HFFc6 (cell line): ENCODE results near the gene NUDT16L1. TPM values are rescaled to one million over a fixed set of nuclear protein-coding genes. Genes with fewer than 3 reads are reported as not detected.
A peak's percentile ranks its signal among the peaks of the same experiment; 100 is the strongest.

Source experiments
- DNase-seq: peaks from one replicate; pipeline ENCODE4 v3.0.0-alpha.2; 2018
- H3K27ac Mint-ChIP-seq: 2 replicates; pipeline ENCODE4 v1.8.0; 2020; ENCODE audit warnings: mild to moderate bottlenecking, mixed read lengths
- H3K27me3 Mint-ChIP-seq: 2 replicates; pipeline ENCODE4 v1.8.0; 2021; ENCODE audit warnings: mild to moderate bottlenecking, moderate library complexity, mixed read lengths; ENCODE audit not compliant: insufficient read depth
- H3K36me3 Mint-ChIP-seq: 2 replicates; pipeline ENCODE4 v1.8.0; 2021; ENCODE audit warnings: low read depth, mixed read lengths
- H3K4me1 Mint-ChIP-seq: 2 replicates; pipeline ENCODE4 v1.8.0; 2020; ENCODE audit warnings: low read depth, mixed read lengths
- H3K4me3 Mint-ChIP-seq: 2 replicates; pipeline ENCODE4 v1.8.0; 2020; ENCODE audit warnings: mild to moderate bottlenecking, moderate library complexity, mixed read lengths
- H3K9me3 Mint-ChIP-seq: 2 replicates; pipeline ENCODE4 v1.8.0; 2020; ENCODE audit warnings: mild to moderate bottlenecking, mixed read lengths
- CTCF ChIP-seq: fragments of 200-600 bp; sonication (generic); IDR thresholded peaks from 2 replicates; pipeline ENCODE4 v1.5.0; 2021; ENCODE audit warnings: antibody characterized with exemption, mild to moderate bottlenecking
- total RNA-seq, 6 experiments: library from RNA; stranded (reverse); fragmentation: NEBNext Ultra II Directional; extraction: Animal tissue kit (Norgen Biotek cat#: 25700); gene quantifications; 2 replicates in 1 of 6; 3 replicates in 5 of 6; pipeline ENCODE4 v1.2.3, GENCODE V29; 2021

The NUDT16L1 gene
- total RNA-seq, 6 experiments from 2014 or later, result 33.2 to 41.8 (median 34.3) TPM

- no peak overlapping the region for H3K4me3 Mint-ChIP-seq
- no peaks in the 10 kb centered on the region; the same call in 1 of the 2 replicates for H3K27me3 Mint-ChIP-seq
- H3K9me3 Mint-ChIP-seq, result no peaks in the 10 kb centered on the region
- H3K27ac Mint-ChIP-seq, result no peak overlapping the region
- no peak for TF ChIP-seq CTCF
- no peak for DNase-seq
- peaks cover 24% of the 10 kb centered on the region for H3K36me3 Mint-ChIP-seq
- peaks cover 3% of the 10 kb centered on the region; the same call in 1 of the 2 replicates for H3K4me1 Mint-ChIP-seq
These were observed 11.1 kb downstream of the NUDT16L1 start for GRCh38 chr16:4704491-4704890.

DNA sequence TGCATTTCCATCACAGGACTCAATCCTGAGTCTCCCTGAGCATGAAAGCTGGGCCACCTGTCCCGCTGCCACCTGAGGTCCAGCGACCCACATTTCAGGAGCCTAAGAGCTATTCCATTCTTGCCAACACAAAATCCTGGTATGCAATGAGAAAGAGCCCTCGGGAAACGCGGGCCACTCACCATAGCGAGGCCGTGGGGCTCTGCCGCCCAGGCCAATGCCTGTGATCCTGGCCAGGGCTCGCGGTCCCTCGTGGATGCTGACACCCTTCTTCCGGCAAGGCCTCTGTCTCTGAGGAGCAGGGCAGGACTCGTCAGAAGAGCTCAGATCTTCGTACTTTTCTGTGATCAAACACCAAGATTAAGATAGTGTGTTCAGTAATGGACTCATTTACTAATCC, 11.6 kb downstream of the NUDT16L1 start:
- Mint-ChIP-seq H3K27me3 (no peaks in the 10 kb centered on the region; the same call in 1 of the 2 replicates), H3K4me1 (peaks cover 6% of the 10 kb centered on the region; the same call in 1 of the 2 replicates), H3K4me3 (no peak overlapping the region), H3K27ac (no peak overlapping the region), H3K9me3 (no peaks in the 10 kb centered on the region), H3K36me3 (peaks cover 24% of the 10 kb centered on the region)
- TF ChIP-seq CTCF, result no peak
- no peak for DNase-seq

DNA sequence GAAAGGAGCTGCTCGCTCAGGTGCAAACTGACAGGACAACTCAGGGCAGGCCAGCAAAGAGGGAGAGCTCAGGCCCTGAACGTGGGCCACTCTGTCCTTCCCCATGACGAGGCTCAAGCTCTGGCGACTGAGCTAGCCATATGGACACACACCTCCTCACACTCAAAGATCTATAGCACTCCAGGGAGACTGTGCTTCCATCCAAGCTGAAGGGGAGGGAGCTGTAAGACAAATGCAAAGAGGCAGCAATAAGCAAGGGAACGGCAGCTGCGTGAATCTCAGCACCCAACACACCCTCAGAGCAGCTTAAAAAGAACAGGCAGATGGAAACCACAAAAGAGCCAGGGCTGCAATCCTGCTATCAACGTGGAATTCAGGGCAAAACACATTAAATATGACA, 13.5 kb downstream of the NUDT16L1 start:
- Mint-ChIP-seq H3K4me1 (peaks cover 6% of the 10 kb centered on the region; the same call in 1 of the 2 replicates), H3K27me3 (no peaks in the 10 kb centered on the region; the same call in 1 of the 2 replicates), H3K9me3 (no peaks in the 10 kb centered on the region), H3K4me3 (no peak overlapping the region), H3K27ac (no peak overlapping the region; the same call in 1 of the 2 replicates), H3K36me3 (peaks cover 33% of the 10 kb centered on the region; the same call in 1 of the 2 replicates)
- no peak for TF ChIP-seq CTCF
- DNase-seq, result no peak

GRCh38 chr16:4709481-4709880, 16.1 kb downstream of the NUDT16L1 start:
- Mint-ChIP-seq H3K36me3 (peaks cover 37% of the 10 kb centered on the region; the same call in 1 of the 2 replicates), H3K27ac (peak overlapping the region; percentile 52; the same call in 1 of the 2 replicates), H3K9me3 (no peaks in the 10 kb centered on the region), H3K4me1 (peaks cover 6% of the 10 kb centered on the region; the same call in 1 of the 2 replicates), H3K27me3 (no peaks in the 10 kb centered on the region; the same call in none of the 2 replicates), H3K4me3 (no peak overlapping the region)
- no peak for DNase-seq
- TF ChIP-seq CTCF, result no peak

DNA sequence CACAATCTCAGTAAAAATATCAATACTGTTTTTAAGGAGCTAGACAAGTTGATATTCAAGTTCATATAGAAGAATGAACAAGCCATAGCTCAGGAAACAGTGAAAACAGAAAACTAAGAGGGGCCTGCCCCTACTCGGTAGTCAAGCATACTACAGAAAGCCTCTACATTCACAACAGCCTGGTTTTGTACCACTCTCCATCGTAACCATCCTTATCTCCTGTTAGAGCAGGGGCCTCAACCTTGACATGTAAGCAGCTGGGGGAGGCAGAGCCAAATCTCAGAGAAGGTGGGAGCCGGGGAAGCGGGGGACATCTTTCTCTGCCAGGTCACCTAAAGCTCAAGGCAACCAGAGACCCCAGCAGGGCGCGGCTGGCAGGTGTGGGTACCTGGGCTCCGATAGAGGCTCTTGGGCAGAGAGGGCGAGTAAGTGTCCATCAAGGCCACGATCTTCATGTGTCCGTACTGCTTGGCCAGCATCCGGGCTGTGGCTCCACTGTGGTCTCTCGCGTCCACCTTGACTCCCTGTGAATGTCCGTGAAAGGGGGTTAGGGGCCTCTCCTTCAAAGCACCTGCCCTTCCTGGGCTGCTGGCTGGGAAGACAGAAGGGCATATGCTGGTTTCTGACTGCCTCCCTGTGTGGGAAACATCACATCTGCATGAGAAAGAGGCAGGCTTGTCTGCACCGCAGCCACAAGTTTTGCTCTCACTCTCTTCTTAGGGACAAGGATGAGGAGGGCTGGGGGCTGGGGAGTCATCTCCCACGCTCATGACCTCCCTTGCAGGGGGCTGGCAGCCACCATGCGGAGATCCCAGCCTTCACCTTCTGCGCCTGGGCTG, 20.5 kb downstream of the NUDT16L1 start:
- Mint-ChIP-seq H3K4me3 (no peak overlapping the region), H3K4me1 (peaks cover 6% of the 10 kb centered on the region; the same call in 1 of the 2 replicates), H3K9me3 (no peaks in the 10 kb centered on the region), H3K27ac (no peak overlapping the region), H3K27me3 (no peaks in the 10 kb centered on the region; the same call in 1 of the 2 replicates), H3K36me3 (peaks cover 28% of the 10 kb centered on the region)
- no peak for TF ChIP-seq CTCF
- DNase-seq, result no peak
